RWPE2 (cell line): Measurements from ENCODE around the gene ZNF333.

Experiments
- ATAC-seq: fragments of 200-7000 bp; cut with Tn5 transposase; 3 replicates; pipeline ENCODE4 v1.9.1; 2021; ENCODE audit warnings: low read depth
- DNase-seq: peaks from one replicate; pipeline ENCODE4 v3.0.0-alpha.2; 2020; ENCODE audit warnings: low spot score
- H3K27ac ChIP-seq: fragments of 450-650 bp; 2 replicates; pipeline ENCODE4 v1.5.1; 2017; ENCODE audit warnings: mild to moderate bottlenecking; ENCODE audit not compliant: poor library complexity, severe bottlenecking
- H3K27me3 ChIP-seq: fragments of 250-450 bp; sonication (Bioruptor Pico); 2 replicates; pipeline ENCODE4 v1.5.1; 2021; ENCODE audit warnings: mild to moderate bottlenecking, moderate library complexity; ENCODE audit not compliant: insufficient read depth, poor library complexity, severe bottlenecking
- H3K36me3 ChIP-seq: fragments of 250-450 bp; sonication (Bioruptor Pico); 2 replicates; pipeline ENCODE4 v1.5.1; 2020; ENCODE audit warnings: low read depth, mild to moderate bottlenecking, moderate library complexity
- H3K4me1 ChIP-seq: fragments of 250-450 bp; sonication (Bioruptor Pico); 2 replicates; pipeline ENCODE4 v1.5.1; 2021; ENCODE audit warnings: mild to moderate bottlenecking, moderate library complexity; ENCODE audit not compliant: insufficient read depth, poor library complexity, severe bottlenecking
- H3K4me3 ChIP-seq: fragments of 250-450 bp; sonication (Bioruptor Pico); 2 replicates; pipeline ENCODE4 v1.5.1; 2021; ENCODE audit warnings: mild to moderate bottlenecking, moderate library complexity; ENCODE audit not compliant: severe bottlenecking
- H3K9me3 ChIP-seq: fragments of 250-450 bp; sonication (Bioruptor Pico); 2 replicates; pipeline ENCODE4 v1.5.1; 2021; ENCODE audit warnings: mild to moderate bottlenecking, moderate library complexity; ENCODE audit not compliant: severe bottlenecking
- TF ChIP-seq, protein P1 (sequence below): fragments of 450-650 bp; IDR thresholded peaks from one replicate; pipeline ENCODE4 v1.5.1; 2017; ENCODE audit warnings: mild to moderate bottlenecking, moderate library complexity; ENCODE audit not compliant: poor library complexity, severe bottlenecking

The ZNF333 gene

DNA sequence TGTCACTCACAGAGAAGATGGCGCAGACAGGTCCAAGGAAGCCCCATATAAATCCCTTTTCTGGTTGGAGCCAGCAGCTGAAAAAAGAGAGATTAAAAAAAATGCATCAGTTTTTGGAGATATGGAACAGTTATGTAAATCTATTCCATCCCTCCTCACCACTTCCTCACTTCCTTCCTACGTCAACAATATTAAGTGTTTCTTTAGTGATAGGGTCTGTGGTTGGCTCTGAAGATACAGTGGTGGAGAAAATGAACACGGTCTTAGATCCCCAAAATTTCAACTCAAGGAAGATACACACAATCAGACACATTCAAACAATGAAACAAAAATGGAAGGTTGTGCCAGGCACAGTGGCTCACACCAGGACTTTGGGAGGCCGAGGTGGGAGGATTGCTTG, 57.0 kb downstream of the ZNF333 start:
- H3K27me3 ChIP-seq = no peaks in the 10 kb centered on the region
- H3K4me1 ChIP-seq = no peaks in the 10 kb centered on the region
- TF ChIP-seq, protein P1, sequence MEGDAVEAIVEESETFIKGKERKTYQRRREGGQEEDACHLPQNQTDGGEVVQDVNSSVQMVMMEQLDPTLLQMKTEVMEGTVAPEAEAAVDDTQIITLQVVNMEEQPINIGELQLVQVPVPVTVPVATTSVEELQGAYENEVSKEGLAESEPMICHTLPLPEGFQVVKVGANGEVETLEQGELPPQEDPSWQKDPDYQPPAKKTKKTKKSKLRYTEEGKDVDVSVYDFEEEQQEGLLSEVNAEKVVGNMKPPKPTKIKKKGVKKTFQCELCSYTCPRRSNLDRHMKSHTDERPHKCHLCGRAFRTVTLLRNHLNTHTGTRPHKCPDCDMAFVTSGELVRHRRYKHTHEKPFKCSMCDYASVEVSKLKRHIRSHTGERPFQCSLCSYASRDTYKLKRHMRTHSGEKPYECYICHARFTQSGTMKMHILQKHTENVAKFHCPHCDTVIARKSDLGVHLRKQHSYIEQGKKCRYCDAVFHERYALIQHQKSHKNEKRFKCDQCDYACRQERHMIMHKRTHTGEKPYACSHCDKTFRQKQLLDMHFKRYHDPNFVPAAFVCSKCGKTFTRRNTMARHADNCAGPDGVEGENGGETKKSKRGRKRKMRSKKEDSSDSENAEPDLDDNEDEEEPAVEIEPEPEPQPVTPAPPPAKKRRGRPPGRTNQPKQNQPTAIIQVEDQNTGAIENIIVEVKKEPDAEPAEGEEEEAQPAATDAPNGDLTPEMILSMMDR = no peak
- no peaks in the 10 kb centered on the region for H3K36me3 ChIP-seq
- no peak overlapping the region for H3K27ac ChIP-seq
- no peak for ATAC-seq
- DNase-seq = no peak
- H3K4me3 ChIP-seq = no peak overlapping the region
- H3K9me3 ChIP-seq = no peaks in the 10 kb centered on the region

DNA sequence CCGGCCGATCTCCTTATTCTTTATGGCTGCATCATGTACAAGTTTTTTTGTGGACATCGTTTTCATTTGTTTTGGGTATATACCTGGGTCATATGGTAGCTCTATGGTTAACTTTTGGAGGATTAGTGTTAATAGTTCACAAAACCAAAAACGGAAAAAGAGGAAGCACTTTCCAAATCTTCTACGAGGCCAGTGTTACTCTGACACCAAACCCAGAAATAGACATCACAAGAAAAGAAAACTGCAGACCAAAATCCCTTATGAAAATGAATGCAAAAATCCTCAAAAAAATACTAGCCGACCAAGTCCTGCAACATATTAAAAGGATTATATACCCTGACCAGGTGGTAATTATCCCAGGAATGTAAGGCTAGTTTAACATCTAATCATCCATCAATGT, 58.8 kb downstream of the ZNF333 start:
- Histone ChIP-seq H3K9me3 (no peaks in the 10 kb centered on the region), H3K27ac (no peak overlapping the region), H3K27me3 (no peaks in the 10 kb centered on the region), H3K4me3 (no peak overlapping the region), H3K4me1 (no peaks in the 10 kb centered on the region), H3K36me3 (no peaks in the 10 kb centered on the region)
- TF ChIP-seq, protein P1 = no peak
- DNase-seq (no peak), ATAC-seq (no peak)

DNA sequence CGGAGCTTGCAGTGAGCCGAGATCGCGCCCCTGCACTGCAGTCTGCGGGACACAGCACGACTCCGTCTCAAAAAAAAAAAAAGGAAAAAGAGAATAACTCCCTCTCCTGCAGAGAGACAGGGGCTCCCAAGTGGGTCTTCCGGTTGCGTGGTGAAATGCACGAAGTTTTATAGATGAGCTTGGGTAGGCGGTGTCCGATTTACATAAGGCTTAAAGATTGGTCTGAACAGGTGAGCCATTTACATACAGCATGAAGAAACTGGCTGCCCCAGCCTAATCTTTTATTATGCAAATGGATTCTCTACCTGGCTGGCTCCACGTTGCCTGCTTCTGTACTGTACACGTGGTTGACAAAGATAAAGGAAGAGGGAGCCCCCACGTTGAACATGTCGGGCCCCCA, 69.0 kb downstream of the ZNF333 start:
- Histone ChIP-seq H3K4me3 (peak overlapping the region; percentile 2), H3K27me3 (no peaks in the 10 kb centered on the region), H3K4me1 (no peaks in the 10 kb centered on the region), H3K27ac (no peak overlapping the region), H3K9me3 (no peaks in the 10 kb centered on the region), H3K36me3 (no peaks in the 10 kb centered on the region)
- TF ChIP-seq, protein P1 = no peak
- peak; percentile 14 for DNase-seq
- peak; percentile 76 for ATAC-seq

DNA sequence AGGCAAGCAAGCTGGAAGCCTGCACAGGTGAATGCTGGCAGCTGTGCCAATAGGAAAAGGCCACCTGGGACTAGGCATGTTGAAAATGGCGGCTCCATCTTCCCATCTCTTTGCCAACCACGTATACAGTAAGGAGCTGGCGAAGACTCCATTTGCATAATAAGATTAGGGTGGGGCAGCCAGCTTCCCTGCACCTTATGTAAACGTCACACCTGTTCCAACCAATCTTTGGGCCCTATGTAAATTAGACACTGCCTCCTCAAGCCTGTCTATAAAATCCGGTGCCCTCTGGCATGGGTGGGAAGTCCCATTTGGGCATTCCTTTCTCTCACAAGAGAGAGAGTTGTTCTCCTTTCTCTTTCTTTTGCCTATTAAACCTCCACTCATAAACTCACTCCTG, 71.8 kb downstream of the ZNF333 start:
- TF ChIP-seq, protein P1 = no peak
- Histone ChIP-seq H3K4me1 (no peaks in the 10 kb centered on the region), H3K9me3 (no peaks in the 10 kb centered on the region), H3K27me3 (no peaks in the 10 kb centered on the region), H3K36me3 (no peaks in the 10 kb centered on the region), H3K27ac (no peak overlapping the region), H3K4me3 (no peak overlapping the region)
- DNase-seq (peak; percentile 4), ATAC-seq (no peak)

DNA sequence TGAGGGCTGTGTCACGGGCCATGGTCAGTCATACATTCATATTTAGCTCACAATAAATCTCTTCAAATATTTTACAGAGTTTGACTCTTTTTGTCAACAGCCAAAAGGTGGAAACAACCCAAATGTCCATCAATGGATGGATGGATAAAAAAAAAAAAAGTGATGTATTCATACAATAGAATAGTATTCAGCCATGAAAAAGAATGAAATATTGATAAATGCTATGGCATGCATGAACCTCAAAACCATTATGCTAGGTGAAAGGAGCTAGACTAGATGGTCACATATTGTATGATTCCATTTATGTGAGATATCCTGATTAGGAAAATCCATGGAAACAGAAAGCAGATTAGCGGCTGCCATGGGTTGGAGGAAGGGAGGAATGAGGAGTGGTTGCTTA, 72.3 kb downstream of the ZNF333 start:
- TF ChIP-seq, protein P1 = no peak
- Histone ChIP-seq H3K4me3 (no peak overlapping the region), H3K27me3 (no peaks in the 10 kb centered on the region)

More for the DNA sequence above, 72.3 kb downstream of the ZNF333 start:
- DNase-seq = no peak
- H3K36me3 ChIP-seq = no peaks in the 10 kb centered on the region
- H3K9me3 ChIP-seq = no peaks in the 10 kb centered on the region
- H3K27ac ChIP-seq = no peak overlapping the region
- no peaks in the 10 kb centered on the region for H3K4me1 ChIP-seq
- ATAC-seq = no peak
